Tibial nerve (tissue), 4 donors: ENCODE data around the gene PRLR. TPM values are rescaled to one million over a fixed set of nuclear protein-coding genes. Genes with fewer than 3 reads are reported as not detected.

ENCODE experiments used
- DNase-seq, 2 donors: peaks; one replicate each; pipeline ENCODE4 v3.0.0-alpha.2; 2019; ENCODE audit warnings: low spot score in 2 of 2
- H3K27ac ChIP-seq, 4 donors: fragments of 200-600 bp; sonication (generic) in 3 of 4; one replicate each; pipeline ENCODE4 v1.5.1; 2017 to 2019; ENCODE audit warnings: mild to moderate bottlenecking in 1 of 4
- H3K27me3 ChIP-seq, 2 donors: fragments of 200-600 bp; sonication (generic) in 1 of 2; one replicate each; pipeline versions ENCODE4 v1.5.1 to v1.6.0; 2017 to 2019
- H3K36me3 ChIP-seq, 3 donors: fragments of 200-600 bp; sonication (generic); one replicate each; pipeline ENCODE4 v1.5.1; 2018 to 2019
- H3K4me1 ChIP-seq, 4 donors: fragments of 200-600 bp; sonication (generic) in 3 of 4; one replicate each; pipeline ENCODE4 v1.5.1; 2017 to 2019
- H3K4me3 ChIP-seq, 4 donors: fragments of 200-600 bp; sonication (generic) in 3 of 4; one replicate each; pipeline ENCODE4 v1.5.1; 2017 to 2019; ENCODE audit warnings: mild to moderate bottlenecking in 1 of 4, moderate library complexity in 1 of 4
- H3K9me3 ChIP-seq, 4 donors: fragments of 200-600 bp; sonication (generic) in 3 of 4; one replicate each; pipeline ENCODE4 v1.5.1; 2017 to 2019
- EP300 ChIP-seq, 2 donors: sonication (generic); formaldehyde crosslinking; IDR thresholded peaks; one replicate each; pipeline ENCODE4 v1.6.1; 2017; ENCODE audit warnings: antibody characterized with exemption in 2 of 2, mild to moderate bottlenecking in 1 of 2
- POLR2A ChIP-seq, 2 donors: fragments of 450-650 bp; IDR thresholded peaks; one replicate each; pipeline ENCODE4 v1.6.1; 2017; ENCODE audit warnings: antibody characterized with exemption in 2 of 2, mild to moderate bottlenecking in 2 of 2, moderate library complexity in 2 of 2
- WGBS, 2 donors: methylation state at CpG; one replicate each; pipeline ENCODE4 v1.1.5; 2018; 5-methylcytosine and 5-hydroxymethylcytosine counted together
- total RNA-seq, 4 donors: library from RNA; depleted of rRNA; stranded (reverse); fragments of >200 nt; gene quantifications; one replicate each; pipeline ENCODE4 v1.1.0, GENCODE V29; 2016
- TF ChIP-seq, protein P1 (sequence below), 5 experiments: fragments of 200-600 bp in 3 of 5; fragments of 450-650 bp in 2 of 5; sonication (generic) in 3 of 5; IDR thresholded peaks; one replicate each; pipeline ENCODE4 v1.5.1; 2016 to 2019; ENCODE audit warnings: antibody characterized with exemption in 5 of 5, mild to moderate bottlenecking in 3 of 5, moderate library complexity in 2 of 5

PRLR gene
- total RNA-seq, 4 donors from 2014 or later = 0.84 to 5.3 (median 4.0) TPM

GRCh38 chr5:35227720-35228119, 2.6 kb downstream of the PRLR start:
- H3K27ac ChIP-seq = no peak overlapping the region
- no peak overlapping the region for H3K4me3 ChIP-seq
- H3K4me1 ChIP-seq = peaks cover 0 to 15% (median 6%) of the 10 kb centered on the region in 4 donors

DNA sequence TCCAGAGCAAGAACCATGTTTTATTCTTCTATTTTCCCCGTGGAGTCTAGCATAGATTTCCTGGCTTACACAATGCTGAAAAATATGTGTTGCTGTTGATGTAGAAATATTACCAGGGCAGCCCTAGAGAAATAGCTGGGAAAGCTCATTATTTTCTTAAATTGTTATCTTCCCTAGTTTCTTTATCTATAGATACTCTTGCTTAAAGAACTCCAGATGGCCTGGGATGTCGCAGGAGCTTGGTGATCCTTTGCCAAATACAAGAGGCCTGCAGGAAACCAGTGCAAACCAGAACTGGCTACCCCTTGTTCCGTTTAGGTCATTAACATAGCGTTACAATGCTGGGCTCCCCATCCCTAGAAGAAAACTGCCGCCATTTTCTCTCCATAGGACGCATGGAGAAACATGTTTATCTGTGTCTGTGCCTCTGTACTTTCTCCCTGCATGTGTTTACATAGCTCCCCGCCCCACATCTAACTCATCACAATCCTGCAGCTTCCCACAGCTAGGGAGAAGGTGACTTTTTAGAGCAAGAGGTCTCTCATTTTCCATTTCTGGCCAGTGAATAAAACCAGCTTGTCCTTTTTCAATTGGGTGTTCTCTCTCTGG, 6.4 kb downstream of the PRLR start:
- H3K36me3 ChIP-seq = no peaks in the 10 kb centered on the region
- 66 to 74% methylated on average over 7 of the region's 7 CpGs for WGBS, 2 donors
- no peak for DNase-seq
- no peaks in the 10 kb centered on the region for H3K9me3 ChIP-seq
- H3K27me3 ChIP-seq = no peaks in the 10 kb centered on the region
- TF ChIP-seq POLR2A (IDR thresholded peaks at IDR 0.05) (no peak), EP300 (IDR thresholded peaks at IDR 0.05) (no peak)
- TF ChIP-seq, protein P1, sequence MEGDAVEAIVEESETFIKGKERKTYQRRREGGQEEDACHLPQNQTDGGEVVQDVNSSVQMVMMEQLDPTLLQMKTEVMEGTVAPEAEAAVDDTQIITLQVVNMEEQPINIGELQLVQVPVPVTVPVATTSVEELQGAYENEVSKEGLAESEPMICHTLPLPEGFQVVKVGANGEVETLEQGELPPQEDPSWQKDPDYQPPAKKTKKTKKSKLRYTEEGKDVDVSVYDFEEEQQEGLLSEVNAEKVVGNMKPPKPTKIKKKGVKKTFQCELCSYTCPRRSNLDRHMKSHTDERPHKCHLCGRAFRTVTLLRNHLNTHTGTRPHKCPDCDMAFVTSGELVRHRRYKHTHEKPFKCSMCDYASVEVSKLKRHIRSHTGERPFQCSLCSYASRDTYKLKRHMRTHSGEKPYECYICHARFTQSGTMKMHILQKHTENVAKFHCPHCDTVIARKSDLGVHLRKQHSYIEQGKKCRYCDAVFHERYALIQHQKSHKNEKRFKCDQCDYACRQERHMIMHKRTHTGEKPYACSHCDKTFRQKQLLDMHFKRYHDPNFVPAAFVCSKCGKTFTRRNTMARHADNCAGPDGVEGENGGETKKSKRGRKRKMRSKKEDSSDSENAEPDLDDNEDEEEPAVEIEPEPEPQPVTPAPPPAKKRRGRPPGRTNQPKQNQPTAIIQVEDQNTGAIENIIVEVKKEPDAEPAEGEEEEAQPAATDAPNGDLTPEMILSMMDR (IDR thresholded peaks at IDR 0.05) = no peak
- H3K27ac ChIP-seq = no peak overlapping the region
- H3K4me1 ChIP-seq = no peaks in the 10 kb centered on the region
- no peak overlapping the region for H3K4me3 ChIP-seq

More at GRCh38 chr5:35227720-35228119, 2.6 kb downstream of the PRLR start:
- WGBS, 2 donors = 83% methylated on average over 4 of the region's 4 CpGs
- TF ChIP-seq EP300 (IDR thresholded peaks at IDR 0.05) (no peak), POLR2A (IDR thresholded peaks at IDR 0.05) (no peak)
- TF ChIP-seq, protein P1 (IDR thresholded peaks at IDR 0.05) = no peak
- Histone ChIP-seq H3K27me3 (no peaks in the 10 kb centered on the region), H3K9me3 (no peaks in the 10 kb centered on the region), H3K36me3 (no peaks in the 10 kb centered on the region)
- no peak for DNase-seq

DNA sequence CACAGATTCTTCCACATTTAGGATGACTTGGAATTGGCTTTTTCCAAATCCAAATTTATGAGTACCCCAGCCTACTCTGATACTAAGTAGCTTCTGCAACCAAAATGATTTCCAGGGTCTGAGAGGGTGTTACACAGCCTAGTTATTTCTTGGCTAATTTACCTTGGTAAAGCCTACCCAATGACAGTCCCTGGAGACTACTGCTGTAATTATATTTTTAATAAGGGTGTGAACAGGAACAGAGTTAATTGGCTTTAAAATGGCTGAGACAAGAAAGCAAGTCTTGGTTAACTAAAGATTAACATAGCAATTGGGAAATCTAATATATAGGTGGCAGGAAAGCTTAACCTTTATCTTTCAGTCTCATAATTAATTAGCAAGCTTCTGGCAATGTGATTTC, 9.3 kb downstream of the PRLR start:
- no peaks in the 10 kb centered on the region for H3K4me1 ChIP-seq
- no peak for DNase-seq
- no peak overlapping the region for H3K27ac ChIP-seq
- TF ChIP-seq, protein P1 (IDR thresholded peaks at IDR 0.05) = no peak
- no peak for TF ChIP-seq POLR2A (IDR thresholded peaks at IDR 0.05)
- no peak for TF ChIP-seq EP300 (IDR thresholded peaks at IDR 0.05)
- H3K36me3 ChIP-seq = no peaks in the 10 kb centered on the region
- H3K27me3 ChIP-seq = no peaks in the 10 kb centered on the region
- no peak overlapping the region for H3K4me3 ChIP-seq
- no peaks in the 10 kb centered on the region for H3K9me3 ChIP-seq

GRCh38 chr5:35218981-35219380, 11.3 kb downstream of the PRLR start:
- Histone ChIP-seq H3K9me3 (no peaks in the 10 kb centered on the region), H3K4me1 (no peaks in the 10 kb centered on the region), H3K36me3 (no peaks in the 10 kb centered on the region), H3K27ac (no peak overlapping the region), H3K27me3 (no peaks in the 10 kb centered on the region), H3K4me3 (no peak overlapping the region)
- TF ChIP-seq, protein P1 (IDR thresholded peaks at IDR 0.05) = no peak
- 98% methylated on average over 4 of the region's 4 CpGs for WGBS, 2 donors
- DNase-seq = no peak

DNA sequence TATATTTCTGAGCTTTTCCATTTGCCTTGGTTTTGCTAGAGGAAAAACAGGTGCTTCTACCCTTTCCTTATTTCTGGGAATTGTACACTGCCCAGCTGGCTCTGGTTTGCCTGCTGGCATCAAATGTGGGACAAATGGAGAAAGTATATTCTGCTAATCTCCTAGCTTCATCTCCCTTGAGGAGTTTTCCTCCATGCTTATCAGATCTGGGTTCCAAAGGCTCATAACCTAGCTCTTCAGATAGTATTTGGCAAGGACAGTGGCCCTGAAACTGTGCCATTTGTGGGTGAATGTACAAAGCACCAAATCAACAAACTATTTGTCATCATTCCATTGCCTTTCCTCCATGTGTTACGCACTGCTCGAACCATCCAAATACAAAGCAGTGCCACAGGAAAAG, 16.2 kb downstream of the PRLR start:
- H3K4me1 ChIP-seq = no peaks in the 10 kb centered on the region
- no peak overlapping the region for H3K4me3 ChIP-seq
- TF ChIP-seq POLR2A (IDR thresholded peaks at IDR 0.05) = no peak
- TF ChIP-seq, protein P1 (IDR thresholded peaks at IDR 0.05) = no peak
- TF ChIP-seq EP300 (IDR thresholded peaks at IDR 0.05) = no peak
- H3K27ac ChIP-seq = no peak overlapping the region
- no peaks in the 10 kb centered on the region for H3K9me3 ChIP-seq
- no peak for DNase-seq
- H3K36me3 ChIP-seq = no peaks in the 10 kb centered on the region
- no peaks in the 10 kb centered on the region for H3K27me3 ChIP-seq
- WGBS, 2 donors = 86 to 100% methylated on average over 2 of the region's 2 CpGs
